Lung (tissue), 12 donors: ENCODE data around the gene STT3B. TPM values are rescaled to one million over a fixed set of nuclear protein-coding genes. Genes with fewer than 3 reads are reported as not detected.

Source experiments
- ATAC-seq: fragments of 200-7000 bp; cut with Tn5 transposase; one replicate; pipeline ENCODE4 v1.9.1; 2020; ENCODE audit warnings: moderate number of reproducible peaks; ENCODE audit not compliant: insufficient read depth, low FRiP score
- DNase-seq, 3 donors: peaks; one replicate each; pipeline ENCODE4 v3.0.0-alpha.2; 2013 to 2017
- H3K27ac ChIP-seq, 2 donors: one replicate each; pipeline ENCODE4 v1.5.1; 2013; ENCODE audit warnings: mild to moderate bottlenecking in 2 of 2, moderate library complexity in 2 of 2, control low read depth in 1 of 2, inconsistent platforms in 1 of 2, low read depth in 1 of 2, low read length in 1 of 2
- H3K27me3 ChIP-seq, 3 donors: one replicate each; pipeline ENCODE4 v1.5.1; 2013; ENCODE audit warnings: low read length in 2 of 3; ENCODE audit not compliant: control insufficient read depth in 3 of 3, insufficient read depth in 3 of 3
- H3K36me3 ChIP-seq, 4 donors: one replicate each; pipeline ENCODE4 v1.5.1; 2013; ENCODE audit warnings: low read length in 4 of 4, mild to moderate bottlenecking in 1 of 4, moderate library complexity in 1 of 4; ENCODE audit not compliant: control insufficient read depth in 4 of 4, insufficient read depth in 4 of 4
- H3K4me1 ChIP-seq, 5 donors: one replicate each; pipeline ENCODE4 v1.5.1; 2013; ENCODE audit warnings: low read length in 5 of 5, mild to moderate bottlenecking in 2 of 5, moderate library complexity in 1 of 5; ENCODE audit not compliant: control insufficient read depth in 5 of 5, insufficient read depth in 5 of 5
- H3K4me3 ChIP-seq: one replicate; pipeline ENCODE4 v1.5.1; 2013; ENCODE audit warnings: mild to moderate bottlenecking, control low read depth, moderate library complexity
- H3K9ac ChIP-seq, 2 donors: one replicate each; pipeline ENCODE4 v1.5.1; 2013; ENCODE audit warnings: low read length in 2 of 2, control low read depth in 1 of 2; ENCODE audit not compliant: insufficient read depth in 1 of 2
- H3K9me3 ChIP-seq, 4 donors: one replicate each; pipeline ENCODE4 v1.5.1; 2013; ENCODE audit warnings: low read length in 3 of 4, mild to moderate bottlenecking in 1 of 4, moderate library complexity in 1 of 4; ENCODE audit not compliant: control insufficient read depth in 4 of 4, insufficient read depth in 3 of 4
- WGBS, 2 donors: extraction: QIAGEN DNeasy Blood & Tissue Kit; methylation state at CpG; one replicate each; pipeline ENCODE4 v1.1.7; 2013; 5-methylcytosine and 5-hydroxymethylcytosine counted together
- polyA plus RNA-seq, 2 donors: library from polyadenylated mRNA; stranded (reverse); fragments of 200-250 nt; gene quantifications; one replicate each; pipeline ENCODE4 v1.2.1, GENCODE V29; 2013
- total RNA-seq, 2 donors: library from RNA; depleted of rRNA in 1 of 2; stranded (reverse); fragments of >200 nt in 1 of 2; gene quantifications; one replicate each; pipeline ENCODE4 v1.2.1, GENCODE V29; 2014 to 2021
- TF ChIP-seq, protein P1 (sequence below): IDR thresholded peaks from 2 replicates; pipeline ENCODE4 v1.5.1; 2012; ENCODE audit warnings: mild to moderate bottlenecking; ENCODE audit errors: control extremely low read depth, extremely low read depth
- donor health status: control.
- donor health status: control.
- donor health status: Bipolar disorder and iron deficiency.
- donor health status: healthy.
- donor health status: DM: yes; HTN: yes; CAD: no.

STT3B gene
- total and polyA plus RNA-seq, 4 donors: 39.3 to 217 (median 85.5) TPM

DNA sequence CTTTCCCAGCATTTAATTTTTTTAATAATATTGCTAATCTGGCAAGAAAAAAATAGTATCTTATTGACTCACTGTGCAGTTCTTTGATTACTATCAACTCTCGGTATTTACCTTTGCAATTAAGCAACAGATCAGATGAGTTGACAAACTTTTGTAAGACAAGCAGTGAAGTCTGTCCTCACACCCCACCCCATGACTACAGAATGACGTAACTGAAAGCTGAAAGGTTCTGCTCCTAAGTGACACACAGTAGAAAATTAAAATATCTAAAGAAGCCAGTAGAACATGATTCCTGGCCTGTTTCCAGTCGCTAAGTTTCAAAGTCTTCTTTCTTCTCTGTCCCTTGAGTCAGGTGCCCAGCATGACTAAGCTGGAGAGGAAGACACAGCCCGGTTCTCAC is 135.5 kb downstream of the STT3B start:
- TF ChIP-seq, protein P1, sequence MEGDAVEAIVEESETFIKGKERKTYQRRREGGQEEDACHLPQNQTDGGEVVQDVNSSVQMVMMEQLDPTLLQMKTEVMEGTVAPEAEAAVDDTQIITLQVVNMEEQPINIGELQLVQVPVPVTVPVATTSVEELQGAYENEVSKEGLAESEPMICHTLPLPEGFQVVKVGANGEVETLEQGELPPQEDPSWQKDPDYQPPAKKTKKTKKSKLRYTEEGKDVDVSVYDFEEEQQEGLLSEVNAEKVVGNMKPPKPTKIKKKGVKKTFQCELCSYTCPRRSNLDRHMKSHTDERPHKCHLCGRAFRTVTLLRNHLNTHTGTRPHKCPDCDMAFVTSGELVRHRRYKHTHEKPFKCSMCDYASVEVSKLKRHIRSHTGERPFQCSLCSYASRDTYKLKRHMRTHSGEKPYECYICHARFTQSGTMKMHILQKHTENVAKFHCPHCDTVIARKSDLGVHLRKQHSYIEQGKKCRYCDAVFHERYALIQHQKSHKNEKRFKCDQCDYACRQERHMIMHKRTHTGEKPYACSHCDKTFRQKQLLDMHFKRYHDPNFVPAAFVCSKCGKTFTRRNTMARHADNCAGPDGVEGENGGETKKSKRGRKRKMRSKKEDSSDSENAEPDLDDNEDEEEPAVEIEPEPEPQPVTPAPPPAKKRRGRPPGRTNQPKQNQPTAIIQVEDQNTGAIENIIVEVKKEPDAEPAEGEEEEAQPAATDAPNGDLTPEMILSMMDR: no peak
- Histone ChIP-seq H3K4me1 (peaks cover 0 to 12% (median 5%) of the 10 kb centered on the region in 5 donors), H3K27ac (no peak overlapping the region), H3K27me3 (no peaks in the 10 kb centered on the region), H3K9me3 (no peaks in the 10 kb centered on the region), H3K4me3 (no peak overlapping the region), H3K9ac (no peak overlapping the region), H3K36me3 (peaks cover 0 to 7% (median under 1%) of the 10 kb centered on the region in 4 donors)
- ATAC-seq: no peak
- no peak for DNase-seq
- WGBS, 2 donors: 74 to 87% methylated on average over 4 of the region's 4 CpGs

DNA sequence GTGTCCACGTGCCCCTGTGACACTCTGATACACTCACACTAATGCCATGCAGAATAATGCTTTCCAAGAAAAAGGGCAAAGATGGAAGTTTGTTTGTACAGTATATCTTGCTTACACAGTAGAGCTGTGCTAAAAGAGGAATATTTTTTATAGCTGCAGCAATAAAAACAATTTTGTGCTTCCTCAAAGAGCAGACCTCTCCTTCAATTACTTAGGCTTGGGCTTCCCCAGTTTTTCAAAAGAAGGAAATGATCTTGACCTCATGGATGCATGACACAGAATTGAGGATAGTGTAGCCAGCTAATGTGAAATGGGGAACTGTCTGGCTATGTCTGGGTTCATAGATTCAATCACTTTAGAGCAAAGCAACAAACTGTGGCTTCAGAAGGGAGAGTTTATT is 137.4 kb downstream of the STT3B start:
- H3K9ac ChIP-seq: no peak overlapping the region
- H3K27me3 ChIP-seq: no peaks in the 10 kb centered on the region
- peaks cover 0 to 11% (median 5%) of the 10 kb centered on the region in 5 donors for H3K4me1 ChIP-seq
- H3K9me3 ChIP-seq: no peaks in the 10 kb centered on the region
- 81 to 84% methylated on average over 1 of the region's 1 CpG for WGBS, 2 donors
- no peak overlapping the region for H3K27ac ChIP-seq
- ATAC-seq: no peak
- DNase-seq: no peak
- H3K4me3 ChIP-seq: no peak overlapping the region
- H3K36me3 ChIP-seq: peaks cover 0 to 7% (median under 1%) of the 10 kb centered on the region in 4 donors
- TF ChIP-seq, protein P1: no peak

DNA sequence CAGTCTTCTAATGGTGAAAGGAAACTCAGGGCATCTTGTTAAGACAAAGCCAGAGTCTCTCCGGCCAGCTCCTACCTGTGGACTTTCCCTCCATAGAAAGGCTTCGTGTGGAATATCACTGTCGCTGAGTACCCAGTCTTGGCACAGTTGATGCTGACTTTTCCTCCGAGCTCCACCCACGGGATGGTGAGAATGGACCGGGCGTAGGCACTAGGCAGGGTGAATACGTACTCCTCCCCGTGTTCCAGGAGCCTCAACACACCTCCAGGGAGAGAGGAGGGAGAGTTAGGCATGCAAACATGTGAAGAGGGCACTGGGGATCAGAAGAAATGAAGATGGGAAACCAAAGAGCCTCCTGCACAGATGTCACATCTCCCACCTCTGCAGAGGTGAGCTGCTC is 138.0 kb downstream of the STT3B start:
- TF ChIP-seq, protein P1: no peak
- Histone ChIP-seq H3K4me1 (peaks cover 0 to 7% (median 5%) of the 10 kb centered on the region in 5 donors), H3K9ac (no peak overlapping the region), H3K27me3 (no peaks in the 10 kb centered on the region), H3K9me3 (no peaks in the 10 kb centered on the region), H3K27ac (no peak overlapping the region), H3K36me3 (peaks cover 0 to 7% (median under 1%) of the 10 kb centered on the region in 4 donors), H3K4me3 (no peak overlapping the region)
- DNase-seq (no peak), ATAC-seq (no peak)
- WGBS, 2 donors: 87 to 90% methylated on average over 9 of the region's 9 CpGs

DNA sequence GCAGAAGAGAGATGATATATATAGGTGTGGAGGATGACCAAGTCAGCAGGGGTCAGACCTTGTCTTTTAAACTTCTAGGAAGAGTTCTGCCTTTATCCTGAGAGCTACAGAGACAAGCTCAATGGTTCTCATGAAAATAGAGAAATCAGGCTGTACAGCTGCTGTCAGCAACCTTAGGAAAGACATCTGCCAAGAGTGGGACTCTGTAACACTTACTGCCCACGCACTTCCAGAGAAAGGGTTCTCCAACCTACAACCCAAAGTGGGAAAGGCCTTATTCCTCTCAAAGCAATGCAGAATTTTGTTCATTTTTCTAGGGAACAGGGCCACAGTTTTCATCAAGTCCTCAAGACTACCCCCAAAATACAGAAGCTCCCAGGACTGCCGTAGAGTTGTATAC is 138.7 kb downstream of the STT3B start:
- H3K27ac ChIP-seq: no peak overlapping the region
- TF ChIP-seq, protein P1: no peak
- H3K4me3 ChIP-seq: no peak overlapping the region
- no peaks in the 10 kb centered on the region for H3K9me3 ChIP-seq
- WGBS, 2 donors: 72 to 79% methylated on average over 2 of the region's 2 CpGs
- peaks cover 0 to 7% (median under 1%) of the 10 kb centered on the region in 4 donors for H3K36me3 ChIP-seq
- ATAC-seq (no peak), DNase-seq (no peak)
- H3K27me3 ChIP-seq: no peaks in the 10 kb centered on the region
- H3K4me1 ChIP-seq: peaks cover 0 to 5% (median 3%) of the 10 kb centered on the region in 5 donors
- no peak overlapping the region for H3K9ac ChIP-seq
